HG02571 (cell line): ENCODE data around the gene SLC25A27.
"Not testable (repeated sequence)": the region's sequence is repeated elsewhere in the genome, so short reads cannot be mapped to it uniquely, and the experiment has no call there.

Experiments used
- ATAC-seq: cut with Tn5 transposase; IDR thresholded peaks from one replicate; pipeline ENCODE4 v1.9.1; 2021; ENCODE audit warnings: mild to moderate bottlenecking, moderate library complexity; ENCODE audit not compliant: unreplicated experiment

SLC25A27 gene

GRCh38 chr6:46652603-46653438, at the start of gene SLC25A27, which contains the start of gene CYP39A1:
Gene SLC25A27, plus strand, starts transcription at chr6:46652975. Its CDS starts 218 bp downstream, at chr6:46653193.
Gene CYP39A1, minus strand, starts transcription at chr6:46652818. Its CDS starts 236 bp downstream, at chr6:46652582.
- peak; percentile 100 for ATAC-seq

GRCh38 chr6:46605091-46605797, 47.5 kb upstream of the SLC25A27 start:
- no peak for ATAC-seq

- no peak for ATAC-seq
Measured at GRCh38 chr6:46606338-46606737, 46.4 kb upstream of the SLC25A27 start.

- ATAC-seq = no peak
Measured at GRCh38 chr6:46610862-46611553, 41.8 kb upstream of the SLC25A27 start.

DNA sequence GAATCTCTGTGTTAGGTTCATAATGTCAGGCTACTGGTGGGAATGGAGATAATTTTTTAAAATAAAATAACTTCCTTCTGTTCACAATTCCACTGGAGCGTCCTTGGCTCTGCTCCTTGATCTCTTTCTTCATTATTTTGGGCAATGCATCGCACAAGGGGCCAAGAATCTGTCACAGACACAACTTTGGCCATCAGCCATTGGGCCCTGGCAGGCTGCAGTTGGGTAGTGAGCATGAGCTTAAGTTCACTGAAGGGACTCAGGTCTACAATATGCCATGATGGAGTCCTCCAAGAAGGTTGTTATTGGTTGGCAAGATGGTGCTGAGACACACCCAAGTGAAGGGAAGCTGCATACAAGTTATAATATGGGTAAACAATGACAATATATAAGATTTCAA, 40.1 kb upstream of the SLC25A27 start:
- ATAC-seq = no peak

DNA sequence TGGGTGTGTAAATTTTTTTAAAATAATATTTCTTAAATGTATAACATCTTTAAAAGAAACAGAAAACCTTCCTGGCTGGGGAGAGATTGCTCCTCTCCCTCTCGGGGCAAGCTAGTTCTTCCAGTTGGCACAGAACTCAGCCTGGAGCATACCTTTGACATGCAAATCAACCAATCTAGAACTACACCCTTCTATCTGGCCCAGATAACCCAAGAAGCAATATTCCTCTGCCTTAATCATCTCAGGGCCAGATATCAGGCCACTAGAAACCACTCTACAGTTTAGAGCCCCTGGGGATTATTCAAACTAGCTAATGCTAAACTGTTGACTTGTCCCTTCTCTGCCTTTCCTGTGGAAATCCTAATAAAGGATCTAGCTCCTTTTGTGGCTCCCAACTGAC, 34.0 kb upstream of the SLC25A27 start:
- ATAC-seq = no peak

GRCh38 chr6:46626228-46626909, 26.4 kb upstream of the SLC25A27 start:
- no peak for ATAC-seq

DNA sequence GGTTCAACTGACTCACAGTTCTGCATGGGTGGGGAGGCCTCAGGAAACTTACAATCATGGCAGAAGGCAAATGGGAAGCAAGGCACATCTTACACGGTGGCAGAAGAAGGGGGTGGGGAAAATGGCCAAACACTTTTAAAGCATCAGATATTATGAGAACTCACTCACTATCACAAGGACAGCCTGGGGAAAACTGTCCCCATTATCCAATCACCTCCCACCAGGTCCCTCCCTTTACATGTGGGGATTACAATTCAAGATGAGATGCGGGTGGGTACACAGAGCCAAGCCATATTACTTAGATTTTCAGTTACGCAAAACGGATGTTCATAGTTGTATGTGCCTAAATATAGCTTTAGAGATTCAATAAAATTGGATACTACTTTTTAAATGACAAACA, 25.8 kb upstream of the SLC25A27 start:
- ATAC-seq = no peak

- no peak for ATAC-seq
Measured at GRCh38 chr6:46628498-46628897, 24.3 kb upstream of the SLC25A27 start.

DNA sequence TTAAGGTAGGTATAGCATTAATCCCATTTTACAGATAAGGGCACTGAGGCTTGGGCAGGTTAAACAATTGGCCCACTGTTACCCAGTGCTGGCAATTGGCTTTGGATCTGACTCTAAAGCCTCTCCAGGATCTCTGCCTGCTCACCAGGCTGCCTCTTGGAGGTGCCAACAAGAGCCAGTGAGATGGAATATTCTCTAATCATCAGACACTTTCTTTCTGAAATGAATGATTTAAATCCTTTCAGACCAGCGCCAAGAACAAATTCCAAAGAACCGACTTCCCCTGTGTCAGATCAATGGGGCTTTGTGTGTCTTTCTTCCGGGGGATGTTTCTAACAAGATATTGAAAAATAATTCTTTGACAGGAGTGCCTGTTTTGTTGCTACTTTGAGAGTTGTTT, 23.8 kb upstream of the SLC25A27 start:
- ATAC-seq = no peak

- no peak for ATAC-seq
Measured at GRCh38 chr6:46629691-46630090, 23.1 kb upstream of the SLC25A27 start.

DNA sequence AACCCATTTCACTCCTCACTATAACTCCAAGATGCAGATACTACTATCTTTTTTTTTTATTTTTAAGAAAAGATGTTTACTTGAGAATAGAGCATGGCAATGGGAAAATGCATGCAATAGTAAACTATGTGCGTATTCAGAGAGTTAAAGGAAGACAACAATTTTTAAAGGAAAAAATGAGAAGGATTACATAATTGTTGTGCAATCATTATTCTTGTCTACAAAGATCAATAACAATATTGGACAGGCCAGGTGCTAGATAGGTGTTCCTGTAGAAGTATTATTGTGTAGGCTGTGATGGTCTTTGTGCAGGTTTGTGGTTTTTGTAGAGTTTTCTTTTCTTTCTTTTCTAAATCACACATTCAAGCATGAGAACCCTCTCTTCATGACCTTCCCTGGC, 20.7 kb upstream of the SLC25A27 start:
- ATAC-seq = no peak

- ATAC-seq = no peak
Measured at GRCh38 chr6:46635462-46635861, 17.3 kb upstream of the SLC25A27 start.

DNA sequence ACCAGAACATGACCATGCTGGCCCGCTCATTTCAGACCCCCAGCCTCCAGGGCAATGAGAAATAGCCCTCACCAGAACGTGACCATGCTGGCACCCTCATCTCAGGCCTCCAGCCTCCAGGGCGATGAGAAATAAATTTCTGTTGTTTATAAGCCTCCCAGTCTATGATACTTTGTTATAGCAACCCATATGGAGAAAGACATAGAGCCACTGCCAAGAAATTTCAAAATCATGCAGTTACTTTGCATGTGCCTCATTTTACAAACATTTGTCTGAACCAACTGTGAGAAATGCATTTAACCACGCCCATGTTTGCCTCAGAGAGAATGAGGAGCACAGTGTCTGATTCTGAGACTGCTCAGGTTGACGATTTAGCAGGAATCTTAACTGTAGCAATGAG, 15.6 kb upstream of the SLC25A27 start:
- no peak for ATAC-seq

- no peak for ATAC-seq
Measured at GRCh38 chr6:46637933-46638332, 14.8 kb upstream of the SLC25A27 start.

DNA sequence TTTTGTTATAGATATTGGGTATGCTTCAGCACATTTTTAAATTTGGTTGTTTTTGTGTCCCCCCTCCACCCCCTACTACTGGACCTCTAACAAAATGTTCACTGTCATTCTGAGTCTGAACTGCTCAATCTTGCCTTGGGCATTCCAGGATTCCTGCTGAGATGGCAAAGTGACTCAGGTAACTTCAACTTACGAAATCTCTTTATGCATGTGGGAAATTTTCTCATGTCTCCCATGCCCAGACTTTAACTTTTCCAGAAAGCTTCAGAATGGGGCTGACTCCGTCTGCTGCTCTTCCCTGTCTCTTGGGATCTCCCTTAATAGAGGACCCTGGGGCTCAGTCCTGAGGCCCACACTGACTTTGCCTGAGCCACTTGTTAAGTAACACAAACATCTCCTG, 14.1 kb upstream of the SLC25A27 start:
- no peak for ATAC-seq

GRCh38 chr6:46642928-46643751, 9.6 kb upstream of the SLC25A27 start:
- ATAC-seq = no peak

- no peak for ATAC-seq
Measured at GRCh38 chr6:46645265-46645664, 7.5 kb upstream of the SLC25A27 start.

DNA sequence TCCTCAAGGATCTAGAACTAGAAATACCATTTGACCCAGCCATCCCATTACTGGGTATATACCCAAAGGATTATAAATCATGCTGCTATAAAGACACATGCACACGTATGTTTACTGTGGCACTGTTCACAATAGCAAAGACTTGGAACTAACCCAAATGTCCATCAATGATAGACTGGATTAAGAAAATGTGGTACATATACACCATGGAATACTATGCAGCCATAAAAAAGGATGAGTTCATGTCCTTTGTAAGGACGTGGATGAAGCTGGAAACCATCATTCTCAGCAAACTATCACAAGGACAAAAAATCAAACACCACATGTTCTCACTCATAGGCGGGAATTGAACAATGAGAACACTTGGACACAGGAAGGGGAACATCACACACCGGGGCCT, 4.7 kb upstream of the SLC25A27 start:
- ATAC-seq = not testable (repeated sequence)

DNA sequence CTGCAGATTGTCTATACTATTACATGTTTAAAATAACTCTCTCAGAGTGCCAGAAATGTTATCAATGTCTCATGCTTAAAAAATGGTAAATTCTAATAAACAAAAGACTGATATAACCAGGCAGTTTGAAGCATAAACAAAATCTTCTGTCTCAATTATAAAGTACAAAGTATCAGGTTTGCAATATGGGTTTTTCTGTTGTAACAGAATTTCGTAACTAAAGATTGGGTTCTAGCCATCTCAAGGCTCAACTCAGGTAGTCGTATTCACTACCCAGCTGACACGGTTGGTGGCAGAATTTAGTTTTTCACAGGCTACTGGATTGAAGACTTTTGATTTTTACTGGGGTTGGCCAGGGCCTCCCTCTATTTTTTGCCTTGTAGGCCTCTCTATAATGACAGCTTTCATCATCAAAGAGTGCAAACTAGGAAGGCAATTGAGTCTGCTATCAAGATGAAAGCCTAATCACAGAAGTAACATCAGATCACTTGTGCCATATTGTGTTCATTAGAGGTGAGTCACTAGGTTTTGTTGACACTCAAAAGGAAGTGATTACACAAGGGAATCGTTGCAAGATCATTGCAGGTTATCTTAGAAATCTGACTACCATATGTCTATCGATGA, 3.8 kb upstream of the SLC25A27 start:
- ATAC-seq = no peak
